ENCODE measurements around the gene CHD3.

Gene CHD3

DNA sequence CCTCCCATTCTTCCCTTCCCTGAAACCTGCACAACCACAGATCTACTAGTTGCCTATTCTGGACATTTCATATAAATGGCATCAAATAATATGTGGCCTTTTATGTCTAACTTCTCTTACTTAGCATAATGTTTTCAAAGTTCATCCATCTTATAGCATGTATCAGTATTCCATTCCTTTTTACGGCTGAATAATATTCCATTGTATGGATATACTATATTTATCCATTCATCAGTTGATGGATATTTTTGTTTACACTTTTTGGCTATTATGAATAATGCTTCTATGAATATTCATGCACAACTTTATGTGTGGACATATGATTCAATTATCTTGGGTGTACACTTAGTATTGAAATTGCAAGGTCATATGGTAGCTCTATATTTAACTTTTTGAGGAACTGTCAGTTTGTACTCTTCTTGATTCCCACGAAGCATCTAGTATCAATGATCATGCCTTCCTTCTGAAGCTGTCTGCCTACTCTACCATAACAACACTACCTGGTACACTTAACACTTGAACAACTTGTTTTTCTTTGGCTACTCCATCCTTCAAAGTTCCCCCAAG is 12.7 kb upstream of the CHD3 start:
- no peak for DNase-seq

DNA sequence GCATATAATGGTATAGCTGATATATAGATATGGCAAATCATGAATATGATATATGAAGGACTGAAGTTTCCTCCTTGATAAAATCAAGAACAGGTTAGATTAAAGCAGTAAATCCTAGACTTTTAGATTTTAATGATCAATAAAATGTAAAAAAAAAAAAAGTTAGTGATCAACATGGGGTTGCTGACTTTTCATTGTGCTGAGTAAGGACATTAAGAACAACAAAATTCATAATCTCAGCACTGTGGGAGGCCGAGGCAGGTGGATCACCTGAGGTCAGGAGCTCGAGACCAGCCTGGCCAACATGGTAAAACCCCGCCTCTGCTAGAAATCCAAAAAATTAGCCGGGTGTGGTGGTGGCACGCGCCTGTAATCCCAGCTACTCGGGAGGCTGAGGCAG is 10.4 kb upstream of the CHD3 start:
- DNase-seq, result no peak

- DNase-seq, result no peak
Observed at GRCh38 chr17:7880076-7880868, 8.3 kb upstream of the CHD3 start.

DNA sequence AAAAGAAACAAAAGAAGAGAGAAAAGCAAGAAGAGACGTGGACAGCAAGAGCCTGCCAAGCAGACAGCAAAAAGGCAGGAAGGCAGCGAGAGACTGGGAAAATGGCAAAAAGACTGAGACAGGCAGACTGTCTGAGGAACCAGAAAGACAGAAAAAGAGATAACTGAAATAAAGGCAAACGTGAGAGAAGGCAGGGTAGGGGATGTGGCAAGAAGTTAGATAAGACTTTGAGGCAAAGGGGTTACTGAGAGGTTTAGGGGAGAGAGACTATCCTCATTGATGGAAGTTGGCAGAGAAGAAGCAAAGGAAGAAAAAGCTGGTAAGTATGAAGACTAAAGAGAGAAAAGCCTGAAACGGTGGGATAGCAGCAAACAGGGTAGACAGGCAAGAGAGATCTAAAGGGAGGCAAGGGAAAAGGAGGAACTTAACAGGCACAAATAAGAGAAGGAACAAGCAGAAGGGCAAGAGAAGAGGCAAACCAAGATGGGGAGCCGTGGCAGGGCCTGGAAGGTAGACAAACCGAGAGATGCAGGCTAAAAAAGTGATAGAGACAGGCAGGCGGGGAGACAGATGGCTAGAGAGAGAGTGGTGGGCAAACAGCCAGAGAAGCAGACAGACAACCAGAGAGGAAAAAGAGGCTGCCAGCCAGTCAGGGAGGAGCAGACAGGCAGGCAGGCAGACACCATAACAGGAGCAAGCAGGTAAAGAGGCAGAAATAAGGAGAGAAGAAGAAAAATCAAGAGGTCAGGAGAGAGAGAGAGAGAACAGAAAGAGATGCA is 7.1 kb upstream of the CHD3 start:
- DNase-seq, result no peak

GRCh38 chr17:7882068-7882467 is 6.5 kb upstream of the CHD3 start:
- DNase-seq, result no peak

DNA sequence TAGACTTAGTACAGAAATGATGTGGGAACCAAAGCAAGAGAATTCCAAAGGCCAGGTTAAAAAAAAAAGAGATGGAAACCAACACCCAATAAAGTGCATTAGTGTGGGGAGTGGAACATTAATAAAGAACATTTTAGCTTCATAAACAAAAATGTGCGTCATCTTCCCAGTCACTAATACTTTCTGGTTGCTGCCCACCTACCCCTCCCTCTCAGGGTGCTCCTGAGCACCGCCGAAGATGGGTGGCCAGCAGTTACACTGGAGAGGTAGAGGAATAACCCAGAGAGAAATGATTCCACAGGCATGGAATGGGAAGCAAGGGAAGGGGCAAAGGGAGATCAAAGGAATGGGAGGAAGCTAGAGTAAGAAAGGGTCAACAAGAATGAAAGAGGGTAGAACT is 6.0 kb upstream of the CHD3 start:
- no peak for DNase-seq

GRCh38 chr17:7883781-7884386 is 4.7 kb upstream of the CHD3 start:
- DNase-seq, result no peak

DNA sequence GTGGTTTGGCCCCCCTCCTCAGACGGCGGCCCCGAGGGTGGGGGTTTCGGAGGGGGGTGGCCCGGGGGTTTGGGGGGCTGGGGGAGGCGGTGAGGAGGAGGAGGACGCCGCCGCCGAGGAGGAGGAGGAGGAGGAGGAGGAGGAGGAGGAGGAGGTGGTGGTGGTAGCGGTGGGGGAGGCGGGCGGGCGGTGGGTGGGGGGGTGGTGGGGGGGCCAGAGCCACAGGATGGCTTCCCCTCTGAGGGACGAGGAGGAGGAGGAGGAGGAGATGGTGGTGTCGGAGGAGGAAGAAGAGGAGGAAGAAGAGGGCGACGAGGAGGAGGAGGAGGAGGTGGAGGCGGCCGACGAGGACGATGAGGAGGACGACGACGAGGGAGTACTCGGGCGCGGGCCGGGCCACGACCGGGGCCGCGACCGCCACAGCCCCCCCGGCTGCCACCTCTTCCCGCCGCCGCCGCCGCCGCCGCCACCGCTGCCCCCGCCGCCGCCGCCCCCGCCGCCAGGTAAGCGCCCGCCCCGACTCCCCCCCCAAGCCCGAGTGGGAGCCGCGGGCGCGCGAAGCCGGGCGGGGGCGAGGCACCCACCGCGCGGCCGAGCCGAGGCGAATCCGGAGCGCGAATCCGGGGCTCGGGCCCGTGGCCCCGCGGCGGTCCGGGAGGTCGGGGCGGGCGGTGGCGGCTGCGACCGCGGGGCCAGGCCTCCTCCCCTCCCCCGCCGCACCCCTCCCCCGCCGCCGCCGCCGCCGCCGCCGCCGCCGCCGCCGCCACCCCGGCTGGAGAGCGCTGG is 3.8 kb upstream of the CHD3 start:
- DNase-seq, result no peak

- no peak for DNase-seq
Observed at GRCh38 chr17:7885367-7886226, 3.0 kb upstream of the CHD3 start.

GRCh38 chr17:7886227-7887037 is 2.2 kb upstream of the CHD3 start:
- DNase-seq, result no peak

DNA sequence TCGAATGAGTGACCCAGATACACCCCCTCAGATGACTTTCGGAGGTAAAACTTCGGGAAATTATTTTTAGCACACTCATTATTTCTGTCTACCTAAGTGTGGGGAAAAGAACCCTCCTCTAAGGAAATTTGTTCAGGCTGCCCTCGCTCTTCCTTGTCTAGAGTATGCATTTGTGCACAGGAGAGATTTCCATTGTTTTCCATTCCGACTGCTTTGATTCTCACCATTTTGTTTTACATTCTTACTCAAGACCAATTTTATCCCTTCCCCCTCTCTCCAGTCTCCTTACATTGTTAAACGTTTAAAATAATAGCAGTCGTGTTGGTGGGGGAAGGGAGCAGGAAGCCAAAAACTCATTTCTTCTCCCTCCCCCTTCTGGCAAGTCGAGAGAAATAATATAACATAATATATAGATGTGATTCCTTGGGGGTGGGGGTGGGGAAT is 1.5 kb upstream of the CHD3 start:
- DNase-seq, result no peak

DNA sequence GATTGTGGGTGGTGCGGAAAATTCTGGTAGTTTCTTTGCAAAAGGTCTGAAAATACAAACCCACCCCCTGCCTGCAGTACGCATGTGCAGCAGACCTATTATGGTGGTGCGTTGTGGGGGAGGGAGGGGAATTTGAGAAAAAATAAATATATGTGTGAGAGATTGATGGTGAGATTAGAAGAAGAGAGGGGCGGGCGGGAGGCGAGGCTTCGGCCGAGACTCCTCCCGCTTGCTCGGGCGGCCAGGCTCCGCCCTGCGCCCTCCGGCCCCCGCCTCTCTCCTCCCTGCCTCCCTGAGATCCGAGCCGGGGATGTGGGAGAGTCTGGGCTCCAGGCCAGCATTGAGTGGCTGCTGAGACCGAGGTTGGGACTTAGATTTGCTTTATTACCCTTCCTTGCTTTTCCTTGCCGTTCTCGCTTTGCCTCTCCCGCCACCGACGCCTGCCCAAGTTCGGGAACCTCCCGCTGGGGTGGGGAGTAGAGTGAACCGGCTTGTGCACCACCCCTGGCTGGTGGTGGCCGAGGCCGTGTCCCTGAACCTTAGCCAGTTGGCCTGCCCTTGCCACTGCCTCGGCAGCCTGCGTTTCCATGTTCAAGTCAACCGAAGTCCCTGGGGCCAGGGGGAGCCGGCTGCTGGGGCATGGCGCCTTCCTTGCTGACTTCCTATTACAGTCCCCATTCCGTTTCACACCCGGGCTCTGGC is 956 bp upstream of the CHD3 start:
- peak; percentile 94 for DNase-seq

DNA sequence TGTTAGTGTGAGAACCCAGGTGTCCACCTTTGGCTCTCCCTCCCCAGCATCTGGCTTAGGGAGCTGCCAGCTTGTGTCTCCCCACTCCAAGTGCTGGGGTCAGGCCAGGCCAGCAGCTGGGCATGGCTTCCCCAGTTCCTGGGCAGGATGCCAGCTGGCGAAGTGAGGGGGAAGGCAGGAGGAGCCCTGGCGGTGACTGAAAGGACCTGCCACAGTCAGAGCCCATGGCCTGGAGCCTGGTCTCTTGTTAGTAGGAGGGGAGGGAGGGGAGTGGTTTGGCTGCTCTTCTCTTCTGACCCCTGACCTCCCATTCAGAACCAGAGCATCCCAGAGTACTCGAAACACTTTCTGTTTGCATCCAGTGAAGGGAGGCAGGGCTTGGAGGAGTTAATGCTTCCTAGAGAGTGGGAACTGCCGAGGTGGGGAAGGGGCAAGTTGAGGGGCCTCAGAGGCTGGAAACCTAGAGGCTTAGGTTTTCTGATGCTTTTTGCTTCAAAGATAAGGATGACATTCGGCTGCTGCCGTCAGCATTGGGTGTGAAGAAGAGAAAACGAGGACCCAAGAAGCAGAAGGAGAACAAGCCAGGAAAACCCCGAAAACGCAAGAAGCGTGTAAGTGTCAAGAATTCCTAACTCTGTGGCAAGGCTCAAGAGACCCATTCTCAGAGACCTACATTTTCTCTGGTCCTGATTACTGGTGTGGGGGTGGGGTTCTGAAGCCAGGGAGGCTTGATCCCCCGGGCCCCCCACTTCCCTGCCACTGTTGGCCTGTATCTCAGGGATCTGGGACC is 772 bp downstream of the CHD3 start:
- DNase-seq, result peak; percentile 71

DNA sequence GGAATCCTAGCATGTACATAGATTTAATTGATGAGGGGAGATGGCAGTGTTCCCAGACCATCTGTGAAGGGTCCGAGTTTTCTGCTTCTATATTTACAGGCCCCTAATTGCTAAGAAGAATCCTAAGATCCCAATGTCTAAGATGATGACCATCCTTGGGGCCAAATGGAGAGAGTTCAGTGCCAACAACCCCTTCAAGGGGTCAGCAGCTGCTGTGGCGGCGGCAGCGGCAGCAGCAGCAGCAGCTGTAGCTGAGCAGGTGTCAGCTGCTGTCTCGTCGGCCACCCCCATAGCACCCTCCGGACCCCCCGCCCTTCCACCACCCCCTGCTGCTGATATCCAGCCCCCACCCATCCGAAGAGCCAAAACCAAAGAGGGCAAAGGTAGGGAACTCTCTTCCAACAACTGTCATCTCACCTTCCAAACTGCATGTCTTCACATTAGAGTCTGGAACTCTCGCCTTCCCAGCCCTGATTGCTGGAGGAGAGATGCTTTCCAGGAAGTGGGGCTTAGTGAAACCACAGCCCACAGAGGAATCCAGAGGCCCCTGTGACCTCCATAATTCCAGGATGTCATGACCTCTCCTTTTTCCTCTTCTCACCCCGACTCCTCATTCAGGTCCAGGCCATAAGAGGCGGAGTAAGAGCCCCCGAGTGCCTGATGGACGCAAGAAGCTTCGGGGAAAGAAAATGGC is 4.7 kb downstream of the CHD3 start:
- no peak for DNase-seq

DNA sequence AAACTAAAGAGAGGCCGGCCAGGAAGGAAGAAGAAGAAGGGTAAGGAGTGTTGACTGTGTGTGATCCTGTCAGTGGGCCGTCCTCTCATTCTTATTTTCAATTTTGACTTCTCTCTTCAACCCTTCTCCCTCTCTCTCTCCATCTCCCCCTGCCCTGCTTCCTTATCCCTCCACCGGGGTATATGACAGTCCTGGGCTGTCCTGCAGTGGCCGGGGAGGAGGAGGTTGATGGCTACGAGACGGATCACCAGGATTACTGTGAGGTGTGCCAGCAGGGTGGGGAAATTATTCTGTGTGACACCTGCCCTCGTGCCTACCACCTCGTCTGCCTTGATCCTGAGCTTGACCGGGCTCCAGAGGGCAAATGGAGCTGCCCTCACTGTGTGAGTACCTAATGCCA is 5.6 kb downstream of the CHD3 start:
- DNase-seq, result no peak

DNA sequence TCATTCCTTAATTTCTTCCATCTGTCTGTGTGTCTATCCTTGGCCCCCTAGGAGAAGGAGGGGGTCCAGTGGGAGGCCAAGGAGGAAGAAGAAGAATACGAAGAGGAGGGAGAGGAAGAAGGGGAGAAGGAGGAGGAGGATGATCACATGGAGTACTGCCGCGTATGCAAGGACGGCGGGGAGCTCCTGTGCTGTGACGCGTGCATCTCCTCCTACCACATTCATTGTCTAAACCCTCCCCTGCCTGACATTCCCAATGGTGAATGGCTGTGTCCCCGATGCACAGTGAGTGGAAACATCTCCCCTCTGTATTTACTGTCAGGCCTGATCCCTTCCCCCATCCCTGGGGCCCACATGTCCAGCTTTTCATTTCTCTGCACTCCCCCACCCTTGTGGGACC is 6.3 kb downstream of the CHD3 start:
- no peak for DNase-seq

GRCh38 chr17:7897090-7897489 is 8.5 kb downstream of the CHD3 start:
- DNase-seq, result no peak

- DNase-seq, result no peak
Observed at GRCh38 chr17:7897773-7898172, 9.2 kb downstream of the CHD3 start.

All from NCI-H1436 treated with DMSO at 0.1 percent for 48 hours (cell line).